GM21423 (cell line): ENCODE measurements around the gene AHNAK2.

Experiments
- ATAC-seq: cut with Tn5 transposase; IDR thresholded peaks from one replicate; pipeline ENCODE4 v1.9.1; 2021; ENCODE audit warnings: mild to moderate bottlenecking, moderate library complexity; ENCODE audit not compliant: unreplicated experiment

AHNAK2 gene

GRCh38 chr14:104986487-104987164, 8.5 kb upstream of the AHNAK2 start:
- ATAC-seq: no peak

DNA sequence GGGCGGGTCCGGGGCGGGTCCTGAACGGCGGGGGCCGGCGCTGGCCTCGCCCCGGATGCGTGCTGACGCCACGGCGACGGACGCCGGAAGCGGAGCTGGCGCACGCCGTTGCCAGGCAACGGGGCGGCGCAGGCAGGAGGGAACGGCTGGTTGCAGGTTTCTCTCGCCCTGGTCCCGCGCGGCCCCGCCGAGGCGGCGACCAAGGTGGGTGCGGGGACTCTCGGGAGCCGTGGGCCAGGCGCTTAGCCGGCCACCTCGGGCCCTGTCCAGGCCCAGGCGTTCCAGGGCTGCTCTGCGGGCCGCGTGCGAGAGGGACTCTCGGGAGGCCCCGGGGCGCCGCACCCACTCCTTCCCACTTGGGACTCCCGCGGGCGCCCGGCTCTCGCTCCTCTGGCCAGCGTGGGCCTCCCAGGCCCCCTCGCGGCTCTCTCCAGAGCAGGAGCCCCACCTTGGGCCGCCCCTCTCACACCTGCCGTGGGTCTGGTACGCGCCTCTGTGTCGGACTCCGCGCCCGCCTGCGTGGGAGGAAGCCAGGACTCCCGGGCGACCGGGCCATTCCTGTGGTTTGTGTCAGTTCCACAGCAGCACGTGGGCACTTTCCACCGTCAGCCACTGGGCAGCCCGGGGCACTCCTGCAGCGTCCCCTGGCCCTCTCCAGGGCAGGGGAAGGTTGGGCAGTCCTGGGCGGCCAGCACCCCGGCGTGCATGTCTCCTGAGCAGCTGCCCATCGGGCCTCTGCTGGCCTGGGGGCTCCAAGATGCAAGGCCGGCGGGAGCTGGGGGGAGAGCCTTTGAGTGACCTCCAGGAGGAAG, 7.7 kb upstream of the AHNAK2 start, which contains the start of gene CLBA1:
CLBA1 (plus strand) TSS at position 114 of the 812 bp plus-strand sequence; CDS start at position 758, 644 bp downstream.
- peak; percentile 94 for ATAC-seq

GRCh38 chr14:104984056-104984894, 6.1 kb upstream of the AHNAK2 start:
- ATAC-seq: no peak

GRCh38 chr14:104983231-104983721, 5.1 kb upstream of the AHNAK2 start:
- no peak for ATAC-seq

- no peak for ATAC-seq
Measured at GRCh38 chr14:104982548-104983230, 4.5 kb upstream of the AHNAK2 start.

- ATAC-seq: no peak
Measured at GRCh38 chr14:104981699-104982541, 3.7 kb upstream of the AHNAK2 start.

DNA sequence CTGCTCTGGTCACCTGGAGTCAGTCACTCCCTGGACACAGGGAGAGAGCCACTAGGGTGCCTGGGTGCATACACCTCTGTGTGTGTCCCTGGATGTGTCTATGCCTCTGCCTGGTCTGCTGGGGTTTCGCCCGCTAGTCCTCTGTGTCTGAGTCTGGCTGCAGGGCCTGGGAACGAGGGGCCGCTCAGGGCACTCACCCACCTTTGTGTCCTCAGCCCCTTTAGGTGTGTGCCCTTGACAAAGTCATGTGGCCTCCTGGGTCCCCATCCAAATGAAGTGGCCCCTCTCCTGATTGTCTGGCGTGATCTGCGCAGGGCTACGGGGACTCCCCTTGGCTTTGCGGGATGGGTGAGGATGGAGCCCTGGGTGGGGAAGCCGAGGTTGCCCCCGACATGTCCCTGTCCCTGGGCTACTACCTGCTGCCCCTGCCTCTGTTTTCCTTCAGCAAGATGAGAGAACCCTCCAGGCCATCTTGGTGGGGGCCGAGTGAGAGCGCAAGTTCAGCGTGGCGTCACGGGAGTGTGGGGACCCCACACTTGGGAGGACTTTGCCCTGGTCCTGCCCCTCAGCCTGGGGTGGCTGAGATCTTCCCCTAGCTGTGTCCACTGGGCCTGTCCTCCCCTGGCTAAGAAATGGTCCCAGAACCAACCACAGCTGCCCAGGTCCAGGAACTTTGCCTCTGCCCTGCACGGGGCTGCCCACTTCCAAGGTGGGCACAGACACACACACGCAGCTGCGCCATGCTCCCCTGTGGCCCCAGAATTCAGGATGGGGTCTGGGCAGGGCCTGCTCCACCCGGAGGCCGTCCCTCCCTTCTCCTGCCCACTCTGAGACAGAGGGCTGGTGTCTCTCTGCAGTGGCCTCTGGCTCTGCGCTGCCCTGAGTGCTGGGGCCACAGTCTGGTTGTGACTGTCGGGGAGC, 2.7 kb upstream of the AHNAK2 start:
- no peak for ATAC-seq

DNA sequence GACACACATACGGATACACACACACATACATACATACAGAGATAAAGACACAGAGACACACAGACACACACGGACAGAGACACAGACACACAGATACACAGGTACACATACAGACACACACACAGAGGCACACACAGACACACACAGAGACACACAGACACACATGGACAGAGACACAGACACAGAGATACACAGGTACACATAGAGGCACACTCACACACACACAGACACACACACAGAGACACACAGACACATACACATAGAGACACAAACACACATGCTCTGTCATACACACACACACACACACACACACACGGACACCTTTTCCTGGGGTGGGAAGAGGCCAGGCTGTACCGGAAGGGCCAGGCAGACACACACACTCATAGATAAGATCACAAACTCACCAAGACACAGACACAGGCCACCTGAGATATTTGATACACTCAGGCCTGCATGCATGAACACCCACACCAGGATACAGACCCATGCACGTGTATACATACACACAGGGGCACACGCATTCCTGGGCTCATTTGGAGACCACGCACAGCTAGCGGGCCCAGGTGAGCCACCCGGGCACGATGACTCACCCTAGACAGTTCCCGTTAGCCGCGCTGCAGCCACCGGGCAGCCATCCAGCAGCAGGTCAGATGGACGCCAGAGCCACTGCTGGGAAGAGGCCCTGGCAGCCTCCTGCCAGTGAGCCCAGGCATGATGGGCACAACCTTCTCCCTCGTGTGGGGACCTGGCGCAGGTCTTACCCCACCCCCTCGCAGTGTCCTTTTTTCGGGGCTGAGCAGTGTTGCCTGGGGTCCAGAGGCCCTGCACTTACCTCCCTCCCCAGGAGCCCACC, 1.8 kb upstream of the AHNAK2 start:
- ATAC-seq: no peak

GRCh38 chr14:104978746-104979691, 845 bp upstream of the AHNAK2 start:
- no peak for ATAC-seq

- ATAC-seq: no peak
Measured at GRCh38 chr14:104977008-104977680, 1.0 kb downstream of the AHNAK2 start.

GRCh38 chr14:104976198-104977007, 1.8 kb downstream of the AHNAK2 start:
- no peak for ATAC-seq

GRCh38 chr14:104975481-104976197, 2.5 kb downstream of the AHNAK2 start:
- no peak for ATAC-seq

DNA sequence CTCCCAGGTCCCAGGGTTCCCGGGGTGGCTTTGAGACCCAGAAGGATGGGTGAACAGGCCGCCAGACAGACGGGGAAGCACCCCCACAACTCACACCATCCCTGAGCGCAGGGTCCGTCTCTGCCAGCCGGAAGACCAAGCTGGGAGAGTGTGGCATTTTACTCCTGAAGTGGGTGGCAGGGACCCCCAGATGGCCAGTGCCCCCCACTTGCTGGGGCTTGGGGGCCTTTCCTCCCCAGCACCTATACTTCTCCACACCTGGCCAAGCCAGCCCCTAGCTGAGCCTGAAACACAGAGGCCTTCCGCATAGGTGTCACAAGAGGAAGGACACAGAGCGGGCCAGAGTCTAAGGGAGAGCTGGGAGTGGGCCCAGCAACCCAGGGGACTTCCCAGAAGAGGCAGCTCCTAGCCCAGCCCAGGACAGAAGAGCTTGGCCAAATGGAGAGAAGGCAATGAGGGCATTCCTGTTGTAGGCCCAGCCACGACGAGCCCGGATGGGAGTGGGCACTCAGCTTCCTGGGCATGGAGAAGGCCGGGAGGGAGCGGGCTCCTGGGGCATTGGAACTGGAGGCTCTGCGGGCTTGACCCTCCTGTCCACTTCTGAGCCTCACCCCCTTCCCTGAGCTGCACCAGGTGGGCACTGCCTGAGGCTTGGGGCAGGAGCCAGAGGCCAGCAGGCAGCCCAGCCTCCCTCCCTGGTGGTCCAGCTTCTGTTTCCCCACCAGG, 3.3 kb downstream of the AHNAK2 start:
- ATAC-seq: no peak

GRCh38 chr14:104974146-104974541, 4.0 kb downstream of the AHNAK2 start:
- no peak for ATAC-seq
